GM19023 (cell line): ENCODE measurements around the gene PRKN.

ENCODE experiments used
- ATAC-seq: cut with Tn5 transposase; IDR thresholded peaks from one replicate; pipeline ENCODE4 v1.9.1; 2021; ENCODE audit warnings: mild to moderate bottlenecking, moderate library complexity; ENCODE audit not compliant: unreplicated experiment

PRKN gene

GRCh38 chr6:162078667-162079066 is 648.9 kb downstream of the PRKN start:
- no peak for ATAC-seq

GRCh38 chr6:162078126-162078525 is 649.4 kb downstream of the PRKN start:
- no peak for ATAC-seq

- no peak for ATAC-seq
Observed at GRCh38 chr6:162076816-162077215, 650.8 kb downstream of the PRKN start.

DNA sequence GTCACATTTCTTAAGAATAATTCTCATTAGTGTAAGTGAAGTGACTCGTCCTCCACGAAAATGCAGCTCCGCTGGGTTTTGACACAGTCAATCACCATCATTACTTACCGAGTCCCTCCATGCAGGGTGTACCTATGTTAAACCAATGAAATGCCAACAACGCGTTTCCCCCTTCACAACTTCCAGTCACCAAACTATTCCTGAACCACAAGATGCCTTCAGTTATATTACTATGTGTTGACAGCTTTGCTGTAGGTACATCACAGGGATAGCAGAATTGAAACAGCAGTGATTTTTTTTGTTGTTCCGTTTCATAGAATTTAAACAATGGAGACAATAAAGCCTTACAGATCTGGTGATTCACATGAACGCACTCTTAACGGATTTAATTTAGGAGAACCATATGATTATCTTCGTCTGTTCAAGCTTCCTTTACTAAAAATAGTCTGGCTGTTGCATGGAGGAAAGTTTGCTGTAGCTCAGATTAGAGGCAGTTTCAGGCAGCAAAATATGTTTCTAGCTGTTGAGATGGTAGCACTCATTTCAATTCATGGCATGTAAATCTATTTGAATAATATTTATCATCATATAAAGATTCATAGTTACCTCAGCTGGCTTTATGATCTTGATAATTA is 652.8 kb downstream of the PRKN start:
- no peak for ATAC-seq

DNA sequence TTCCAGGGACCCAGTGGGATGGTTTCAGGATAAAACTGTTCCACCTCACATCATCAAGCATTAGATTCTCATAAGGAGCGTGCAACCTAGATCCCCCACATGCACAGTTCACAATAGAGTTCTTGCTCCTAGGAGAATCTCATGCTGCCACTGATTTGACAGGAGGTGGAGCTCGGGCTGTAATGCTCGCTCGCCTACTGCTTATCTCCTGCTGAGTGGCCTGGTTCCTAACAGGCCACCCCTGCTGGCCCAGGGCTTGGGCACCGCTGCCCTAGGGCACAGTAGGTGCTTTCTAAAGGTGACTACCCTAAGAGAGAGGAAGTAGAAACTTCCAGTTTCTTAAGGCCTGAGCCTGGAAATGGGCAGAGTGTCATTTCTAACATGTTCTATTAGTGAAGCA is 656.9 kb downstream of the PRKN start:
- ATAC-seq: no peak

DNA sequence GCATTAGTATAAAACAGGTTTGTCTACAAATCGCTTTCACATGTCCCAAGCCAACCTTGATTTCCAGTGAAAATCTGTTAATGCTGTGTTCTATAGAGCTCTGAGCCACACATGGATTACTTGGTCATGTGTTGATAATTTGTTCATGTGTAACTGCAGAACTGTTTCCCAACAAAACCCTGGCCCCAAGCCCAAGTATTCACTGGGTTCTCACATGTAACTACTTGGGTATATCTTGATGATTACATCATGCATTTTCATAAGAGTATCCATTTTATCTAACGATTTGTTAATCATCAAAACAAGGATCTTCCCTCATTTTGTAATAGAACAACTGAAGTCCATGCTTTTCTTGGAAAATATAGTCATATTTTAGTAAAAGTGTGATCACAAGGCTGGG is 657.6 kb downstream of the PRKN start:
- ATAC-seq: no peak

- ATAC-seq: no peak
Observed at GRCh38 chr6:162068340-162068739, 659.2 kb downstream of the PRKN start.

- ATAC-seq: no peak
Observed at GRCh38 chr6:162063666-162064065, 663.9 kb downstream of the PRKN start.

GRCh38 chr6:162058281-162058875 is 669.2 kb downstream of the PRKN start:
- ATAC-seq: no peak

DNA sequence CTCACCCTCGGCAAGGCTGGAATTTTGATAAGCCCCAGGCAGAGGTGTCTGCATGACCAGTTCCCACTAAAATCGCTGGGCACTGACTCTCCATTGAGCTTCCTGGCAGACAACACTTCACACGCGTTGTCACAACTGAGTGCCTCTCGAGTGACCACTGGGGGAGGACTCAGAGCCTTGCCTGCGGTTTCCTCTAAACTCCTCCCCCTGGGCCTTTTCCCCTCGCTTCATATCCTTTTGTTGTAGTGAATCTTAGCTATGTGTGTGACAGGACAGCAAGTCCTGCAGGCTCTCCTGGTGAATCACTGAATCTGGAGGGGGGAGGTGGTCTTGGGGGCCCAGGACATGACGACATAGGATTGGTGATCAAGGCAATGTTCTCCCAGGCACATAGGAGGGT is 670.8 kb downstream of the PRKN start:
- ATAC-seq: no peak

- no peak for ATAC-seq
Observed at GRCh38 chr6:162056061-162056460, 671.5 kb downstream of the PRKN start.

GRCh38 chr6:162055365-162055764 is 672.2 kb downstream of the PRKN start:
- no peak for ATAC-seq

DNA sequence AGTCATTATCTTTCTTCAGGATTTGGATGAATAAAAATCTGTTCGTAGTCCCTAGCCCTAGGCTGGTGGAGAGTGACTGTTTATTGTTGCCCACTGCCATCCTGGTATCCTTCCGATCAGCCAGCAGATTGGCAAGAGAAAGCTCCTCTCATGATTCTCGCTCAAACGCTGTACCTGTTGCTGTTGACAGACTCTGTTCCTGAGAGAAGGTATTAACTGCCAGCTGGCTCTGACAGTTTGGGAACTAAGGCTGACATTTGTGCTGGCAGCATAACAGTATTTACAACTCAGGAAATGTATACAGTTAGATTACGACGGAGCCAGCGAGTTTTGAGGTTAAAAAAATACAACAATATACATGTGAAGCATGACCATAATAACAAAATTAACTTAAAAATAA is 674.5 kb downstream of the PRKN start:
- no peak for ATAC-seq

GRCh38 chr6:162050579-162050978 is 677.0 kb downstream of the PRKN start:
- ATAC-seq: no peak

GRCh38 chr6:162046324-162046723 is 681.2 kb downstream of the PRKN start:
- ATAC-seq: no peak

DNA sequence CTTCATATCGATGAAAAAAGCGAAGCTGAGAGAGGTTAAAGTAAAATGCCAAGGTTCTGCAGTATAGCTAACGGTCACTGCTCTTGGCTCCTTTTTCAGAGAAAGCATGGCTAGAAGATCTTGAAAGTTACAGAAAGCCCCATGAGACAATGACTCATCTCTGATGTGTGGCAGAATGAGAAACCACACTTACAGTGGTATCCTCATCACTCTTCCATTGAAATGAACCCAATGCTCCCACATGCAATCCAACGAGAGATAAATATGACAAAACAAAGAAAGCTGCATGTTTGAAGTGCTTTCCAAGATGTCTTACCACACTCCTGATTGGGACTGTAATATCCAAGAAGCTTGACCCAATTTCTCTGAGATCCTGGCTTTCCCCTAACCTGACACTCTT is 694.9 kb downstream of the PRKN start:
- ATAC-seq: no peak

DNA sequence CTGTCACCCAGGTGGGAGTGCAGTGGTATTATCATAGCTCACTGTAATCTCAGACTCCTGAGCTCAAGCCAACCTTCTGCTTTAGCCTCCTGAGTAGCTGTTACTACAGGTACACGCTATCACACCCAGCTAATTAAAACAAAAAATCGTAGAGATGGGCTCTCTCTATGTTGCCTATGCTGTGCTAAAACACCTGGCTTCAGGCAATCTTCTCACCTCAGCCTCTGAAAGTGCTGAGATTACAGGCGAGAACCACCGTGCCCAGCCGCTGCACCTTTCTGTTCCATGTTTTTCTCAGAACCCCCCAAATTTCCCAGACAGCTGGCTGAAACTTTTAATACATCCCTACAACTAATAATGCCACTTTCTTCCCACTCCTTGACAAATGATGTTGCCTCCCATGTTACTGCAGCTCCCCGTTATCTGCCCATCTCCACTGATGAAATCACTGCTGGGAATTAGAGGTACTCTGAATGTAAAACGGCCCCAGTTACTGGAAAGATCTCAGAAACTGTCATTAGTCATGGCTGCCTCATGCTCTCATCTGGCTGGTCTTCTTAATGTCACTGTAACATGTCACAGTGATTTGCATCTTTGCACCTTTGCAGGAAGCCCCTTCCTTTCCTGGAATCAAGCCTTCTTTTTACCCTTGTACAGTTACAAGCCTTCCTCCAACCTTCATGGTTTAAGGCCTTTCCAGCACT is 697.5 kb downstream of the PRKN start:
- ATAC-seq: no peak

DNA sequence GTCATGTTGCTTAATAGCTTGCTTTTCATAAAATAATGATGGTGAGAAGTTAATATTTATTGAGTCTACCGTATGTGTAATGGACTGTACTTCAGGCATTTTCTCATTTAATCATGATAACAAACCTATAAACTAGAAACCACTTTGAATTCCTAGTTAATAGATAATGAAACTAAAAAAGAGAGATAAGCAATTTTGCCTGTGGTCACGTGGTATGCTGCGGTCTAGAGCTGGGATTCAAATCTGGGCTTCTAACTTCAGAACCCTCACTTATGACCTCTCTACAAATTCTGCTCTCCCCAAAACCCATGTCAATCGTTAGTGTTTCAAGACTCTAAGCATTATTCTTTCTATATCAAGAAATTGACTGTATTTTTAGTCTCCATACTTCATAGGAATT is 700.7 kb downstream of the PRKN start:
- ATAC-seq: no peak

GRCh38 chr6:162026031-162026430 is 701.5 kb downstream of the PRKN start:
- ATAC-seq: no peak

- ATAC-seq: no peak
Observed at GRCh38 chr6:162019349-162019748, 708.2 kb downstream of the PRKN start.

GRCh38 chr6:162017536-162017935 is 710.0 kb downstream of the PRKN start:
- no peak for ATAC-seq

GRCh38 chr6:162014069-162014811 is 713.3 kb downstream of the PRKN start:
- no peak for ATAC-seq
